CD4-positive, alpha-beta T cell (primary cell): ENCODE results near the gene LRRC37B. TPM values are rescaled to one million over a fixed set of nuclear protein-coding genes. Genes with fewer than 3 reads are reported as not detected.
"Not testable (repeated sequence)": the region's sequence is repeated elsewhere in the genome, so short reads cannot be mapped to it uniquely, and the experiment has no call there.

ENCODE experiments used
- ATAC-seq: fragments of 200-7000 bp; cut with Tn5 transposase; one replicate; pipeline ENCODE4 v1.10.0; 2022; ENCODE audit warnings: mild to moderate bottlenecking; ENCODE audit not compliant: poor library complexity
- CTCF ChIA-PET: fragments of 350-600 bp; sonication (Branson Sonifier 250); formaldehyde crosslinking; loops from one replicate; lab custom pipeline; 2021; ENCODE audit warnings: antibody characterized with exemption, inconsistent platforms; lab: Charles Lee
- POLR2A ChIA-PET: fragments of 350-600 bp; sonication (Branson Sonifier 250); formaldehyde crosslinking; loops from one replicate; lab custom pipeline; 2021; ENCODE audit warnings: antibody characterized with exemption, inconsistent platforms; lab: Charles Lee
- DNase-seq, 14 experiments: peaks; one replicate each; pipeline ENCODE4 v3.0.0-alpha.2; 2013 to 2020; ENCODE audit warnings: mixed read lengths in 2 of 14
- H3K27ac ChIP-seq, 2 donors: one replicate each; pipeline versions ENCODE4 v1.5.1 to v1.7.0; 2013; ENCODE audit warnings: low read length in 2 of 2, low read depth in 1 of 2, mild to moderate bottlenecking in 1 of 2
- H3K27me3 ChIP-seq, 2 experiments: 1 replicate in 1 of 2; 2 replicates in 1 of 2; pipeline versions ENCODE4 v1.6.1 to v1.7.0; 2013; ENCODE audit warnings: low read length in 2 of 2, control low read depth in 1 of 2, mild to moderate bottlenecking in 1 of 2, moderate library complexity in 1 of 2; ENCODE audit not compliant: insufficient read depth in 2 of 2, control insufficient read depth in 1 of 2
- H3K36me3 ChIP-seq: one replicate; pipeline ENCODE4 v1.6.1; 2013; ENCODE audit warnings: low read length, control low read depth; ENCODE audit not compliant: insufficient read depth
- H3K4me1 ChIP-seq: one replicate; pipeline ENCODE4 v1.6.1; 2013; ENCODE audit warnings: low read length, control low read depth; ENCODE audit not compliant: insufficient read depth
- H3K4me3 ChIP-seq: one replicate; pipeline ENCODE4 v1.5.1; 2013; ENCODE audit warnings: mild to moderate bottlenecking, low read length, moderate library complexity
- H3K9me3 ChIP-seq, 2 experiments: 1 replicate in 1 of 2; 2 replicates in 1 of 2; pipeline versions ENCODE4 v1.6.1 to v1.7.0; 2013; ENCODE audit warnings: low read length in 2 of 2, mild to moderate bottlenecking in 2 of 2, control low read depth in 1 of 2, moderate library complexity in 1 of 2; ENCODE audit not compliant: control insufficient read depth in 1 of 2, insufficient read depth in 1 of 2
- H3K27ac Mint-ChIP-seq: one replicate; pipeline ENCODE4 v1.8.0; 2020; ENCODE audit warnings: mixed read lengths
- H3K27me3 Mint-ChIP-seq: one replicate; pipeline ENCODE4 v1.8.0; 2021; ENCODE audit warnings: mixed read lengths
- H3K36me3 Mint-ChIP-seq: one replicate; pipeline ENCODE4 v1.8.0; 2021; ENCODE audit warnings: low read depth, mixed read lengths
- H3K4me1 Mint-ChIP-seq: one replicate; pipeline ENCODE4 v1.8.0; 2021; ENCODE audit warnings: low read depth, mixed read lengths
- H3K4me3 Mint-ChIP-seq: one replicate; pipeline ENCODE4 v1.8.0; 2020; ENCODE audit warnings: mild to moderate bottlenecking, mixed read lengths
- H3K9me3 Mint-ChIP-seq: one replicate; pipeline ENCODE4 v1.8.0; 2020; ENCODE audit warnings: mixed read lengths
- intact Hi-C, 2 experiments: fragments of 100-400 bp; cut with DNase I in 1 of 2; cut with micrococcal nuclease in 1 of 2; formaldehyde crosslinking; loops; one replicate each; pipeline versions ENCODE4 v1.15.1 to v1.9.0; 2023 to 2025; cut with DNase I, micrococcal nuclease
- total RNA-seq, 174 experiments: library from RNA in 2 of 174; stranded (reverse) in 2 of 174; gene quantifications; one replicate each; pipeline ENCODE4 v1.2.3 and lab custom pipeline; 2021 to 2026
- TF ChIP-seq, protein P1 (sequence below): fragments of 200-600 bp; IDR thresholded peaks from one replicate; pipeline ENCODE4 v1.8.0; 2022; ENCODE audit warnings: antibody characterized with exemption, mild to moderate bottlenecking

LRRC37B gene
- total RNA-seq, 2 experiments from 2014 or later = 68.8 to 75.2 TPM

DNA sequence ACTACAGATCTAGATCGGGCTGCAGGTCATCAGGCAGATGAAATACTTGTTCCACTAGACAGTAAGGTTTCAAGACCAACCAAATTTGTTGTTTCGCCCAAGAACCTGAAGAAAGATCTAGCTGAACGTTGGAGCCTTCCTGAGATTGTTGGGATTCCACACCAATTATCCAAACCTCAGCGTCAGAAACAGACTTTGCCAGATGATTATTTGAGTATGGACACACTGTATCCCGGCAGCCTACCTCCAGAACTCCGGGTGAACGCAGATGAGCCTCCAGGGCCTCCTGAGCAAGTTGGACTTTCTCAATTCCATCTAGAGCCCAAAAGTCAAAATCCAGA, 14.4 kb downstream of the LRRC37B start:
- H3K36me3 Mint-ChIP-seq = peaks cover 43% of the 10 kb centered on the region
- H3K4me3 ChIP-seq = no peak overlapping the region
- H3K27ac Mint-ChIP-seq = no peak overlapping the region
- H3K9me3 ChIP-seq = no peaks in the 10 kb centered on the region
- no peaks in the 10 kb centered on the region for H3K27me3 Mint-ChIP-seq
- ATAC-seq = no peak
- H3K27ac ChIP-seq = no peak overlapping the region
- ChIA-PET POLR2A (no interaction called here), CTCF (no interaction called here)
- TF ChIP-seq, protein P1, sequence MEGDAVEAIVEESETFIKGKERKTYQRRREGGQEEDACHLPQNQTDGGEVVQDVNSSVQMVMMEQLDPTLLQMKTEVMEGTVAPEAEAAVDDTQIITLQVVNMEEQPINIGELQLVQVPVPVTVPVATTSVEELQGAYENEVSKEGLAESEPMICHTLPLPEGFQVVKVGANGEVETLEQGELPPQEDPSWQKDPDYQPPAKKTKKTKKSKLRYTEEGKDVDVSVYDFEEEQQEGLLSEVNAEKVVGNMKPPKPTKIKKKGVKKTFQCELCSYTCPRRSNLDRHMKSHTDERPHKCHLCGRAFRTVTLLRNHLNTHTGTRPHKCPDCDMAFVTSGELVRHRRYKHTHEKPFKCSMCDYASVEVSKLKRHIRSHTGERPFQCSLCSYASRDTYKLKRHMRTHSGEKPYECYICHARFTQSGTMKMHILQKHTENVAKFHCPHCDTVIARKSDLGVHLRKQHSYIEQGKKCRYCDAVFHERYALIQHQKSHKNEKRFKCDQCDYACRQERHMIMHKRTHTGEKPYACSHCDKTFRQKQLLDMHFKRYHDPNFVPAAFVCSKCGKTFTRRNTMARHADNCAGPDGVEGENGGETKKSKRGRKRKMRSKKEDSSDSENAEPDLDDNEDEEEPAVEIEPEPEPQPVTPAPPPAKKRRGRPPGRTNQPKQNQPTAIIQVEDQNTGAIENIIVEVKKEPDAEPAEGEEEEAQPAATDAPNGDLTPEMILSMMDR = no peak
- peaks cover 13% of the 10 kb centered on the region for H3K4me1 Mint-ChIP-seq
- intact Hi-C loops = no loop called here
- H3K36me3 ChIP-seq = peaks cover 39% of the 10 kb centered on the region
- no peak overlapping the region for H3K4me3 Mint-ChIP-seq
- no peak for DNase-seq
- no peaks in the 10 kb centered on the region for H3K4me1 ChIP-seq
- no peaks in the 10 kb centered on the region for H3K9me3 Mint-ChIP-seq
- no peaks in the 10 kb centered on the region for H3K27me3 ChIP-seq

DNA sequence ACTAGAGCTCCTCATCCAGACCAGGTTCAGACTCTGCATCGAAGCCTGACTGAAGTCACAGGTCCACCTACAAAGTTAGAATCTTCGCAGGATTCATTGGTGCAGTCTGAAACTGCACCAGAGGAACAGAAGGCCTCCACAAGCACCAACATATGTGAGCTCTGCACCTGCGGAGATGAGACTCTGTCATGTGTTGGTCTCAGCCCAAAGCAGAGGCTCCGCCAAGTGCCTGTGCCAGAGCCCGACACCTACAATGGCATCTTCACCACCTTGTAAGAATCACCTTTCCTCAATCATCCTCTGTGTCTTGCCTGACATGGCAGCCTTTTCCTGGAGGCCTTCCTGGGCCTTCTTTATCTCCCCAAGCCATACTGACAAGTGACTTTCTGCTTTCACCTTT, 15.4 kb downstream of the LRRC37B start:
- H3K4me1 ChIP-seq, H3K4me3 ChIP-seq, H3K27me3 ChIP-seq, H3K27ac Mint-ChIP-seq, CTCF ChIA-PET, ATAC-seq, DNase-seq, H3K27me3 Mint-ChIP-seq, H3K9me3 ChIP-seq, H3K4me3 Mint-ChIP-seq, H3K27ac ChIP-seq, intact Hi-C loops, H3K4me1 Mint-ChIP-seq, H3K9me3 Mint-ChIP-seq, POLR2A ChIA-PET: not testable (repeated sequence)
- peaks cover 45% of the 10 kb centered on the region for H3K36me3 Mint-ChIP-seq
- H3K36me3 ChIP-seq = peaks cover 33% of the 10 kb centered on the region

DNA sequence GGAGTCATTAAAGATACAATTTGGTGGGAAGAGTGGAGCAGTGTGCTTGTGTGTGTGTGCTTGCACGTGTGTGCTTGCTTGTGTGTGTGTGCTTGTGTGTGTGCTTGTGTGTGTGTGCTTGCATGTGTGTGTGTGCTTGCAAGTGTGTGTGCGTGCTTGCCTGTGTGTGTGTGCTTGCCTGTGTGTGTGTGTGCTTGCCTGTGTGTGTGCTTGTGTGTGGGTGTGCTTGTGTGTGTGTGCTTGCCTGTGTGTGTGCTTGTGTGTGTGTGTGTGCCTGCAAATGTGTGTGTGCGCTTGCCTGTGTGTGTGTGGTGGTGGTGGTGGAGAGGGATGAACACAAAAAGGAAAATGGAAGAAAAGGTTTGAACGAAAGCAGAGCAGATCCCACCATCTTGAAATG, 20.1 kb downstream of the LRRC37B start:
- H3K36me3 ChIP-seq, ATAC-seq, H3K27me3 ChIP-seq, H3K4me3 Mint-ChIP-seq, H3K27me3 Mint-ChIP-seq, H3K27ac Mint-ChIP-seq, H3K9me3 Mint-ChIP-seq, H3K9me3 ChIP-seq, H3K4me1 Mint-ChIP-seq, DNase-seq, H3K27ac ChIP-seq, POLR2A ChIA-PET, CTCF ChIA-PET, intact Hi-C loops, H3K4me3 ChIP-seq, H3K4me1 ChIP-seq: not testable (repeated sequence)
- peaks cover 12% of the 10 kb centered on the region for H3K36me3 Mint-ChIP-seq

DNA sequence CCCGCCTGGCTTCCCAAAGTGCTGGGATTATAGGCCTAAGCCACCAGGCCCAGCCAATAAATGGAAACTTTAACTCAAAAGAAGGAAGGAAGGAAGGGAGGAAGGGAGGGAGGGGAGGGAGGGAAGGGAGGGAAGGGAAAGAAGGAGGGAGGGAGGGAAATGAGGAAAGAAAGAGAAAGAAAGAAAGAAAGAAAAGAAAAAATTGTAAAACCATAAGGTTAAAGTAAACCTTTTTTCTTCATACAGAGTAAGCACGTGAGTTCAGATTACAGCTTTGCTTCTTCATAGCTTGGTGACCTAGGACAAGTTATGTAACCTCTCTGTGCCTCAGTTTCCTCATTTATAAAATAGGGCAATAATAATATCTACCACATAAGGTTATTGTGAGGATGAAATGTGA, 26.0 kb downstream of the LRRC37B start:
- H3K9me3 Mint-ChIP-seq = no peaks in the 10 kb centered on the region
- no peaks in the 10 kb centered on the region for H3K4me1 ChIP-seq
- CTCF ChIA-PET = no interaction called here
- no peaks in the 10 kb centered on the region for H3K9me3 ChIP-seq
- no peak overlapping the region for H3K4me3 Mint-ChIP-seq
- ATAC-seq (no peak), DNase-seq (no peak)
- POLR2A ChIA-PET = no interaction called here
- no peak overlapping the region for H3K27ac Mint-ChIP-seq
- TF ChIP-seq, protein P1 = no peak
- no peak overlapping the region for H3K4me3 ChIP-seq
- H3K36me3 Mint-ChIP-seq = peaks cover 49% of the 10 kb centered on the region
- intact Hi-C loops = no loop called here
- H3K36me3 ChIP-seq = peaks cover 23% of the 10 kb centered on the region
- H3K27ac ChIP-seq = no peak overlapping the region
- no peaks in the 10 kb centered on the region for H3K4me1 Mint-ChIP-seq
- no peaks in the 10 kb centered on the region for H3K27me3 ChIP-seq
- no peaks in the 10 kb centered on the region for H3K27me3 Mint-ChIP-seq

DNA sequence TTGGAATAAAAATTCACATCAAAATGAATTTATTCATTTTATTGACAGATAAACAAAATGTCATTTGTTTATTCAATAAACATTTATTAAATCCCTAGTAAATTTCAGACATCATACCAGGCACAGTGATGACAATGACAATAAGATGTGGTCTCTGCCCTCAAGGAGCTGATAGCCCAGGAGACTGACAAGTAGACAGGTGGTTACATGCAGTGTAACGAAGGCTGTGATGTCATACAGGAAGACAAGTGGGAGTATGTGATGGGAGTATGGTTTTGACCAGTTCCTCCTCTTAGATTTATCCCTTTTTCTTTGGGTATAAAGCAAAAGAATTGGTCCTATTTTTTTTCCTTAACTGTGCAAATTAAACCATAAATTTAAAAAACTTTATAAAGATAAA, 26.6 kb downstream of the LRRC37B start:
- H3K4me1 Mint-ChIP-seq, H3K27me3 ChIP-seq, intact Hi-C loops, H3K4me3 Mint-ChIP-seq, POLR2A ChIA-PET, H3K4me3 ChIP-seq, H3K27ac ChIP-seq, H3K4me1 ChIP-seq, DNase-seq, CTCF ChIA-PET, H3K27me3 Mint-ChIP-seq, H3K9me3 Mint-ChIP-seq, H3K9me3 ChIP-seq, ATAC-seq, H3K27ac Mint-ChIP-seq: not testable (repeated sequence)
- peaks cover 23% of the 10 kb centered on the region for H3K36me3 ChIP-seq
- peaks cover 49% of the 10 kb centered on the region for H3K36me3 Mint-ChIP-seq

DNA sequence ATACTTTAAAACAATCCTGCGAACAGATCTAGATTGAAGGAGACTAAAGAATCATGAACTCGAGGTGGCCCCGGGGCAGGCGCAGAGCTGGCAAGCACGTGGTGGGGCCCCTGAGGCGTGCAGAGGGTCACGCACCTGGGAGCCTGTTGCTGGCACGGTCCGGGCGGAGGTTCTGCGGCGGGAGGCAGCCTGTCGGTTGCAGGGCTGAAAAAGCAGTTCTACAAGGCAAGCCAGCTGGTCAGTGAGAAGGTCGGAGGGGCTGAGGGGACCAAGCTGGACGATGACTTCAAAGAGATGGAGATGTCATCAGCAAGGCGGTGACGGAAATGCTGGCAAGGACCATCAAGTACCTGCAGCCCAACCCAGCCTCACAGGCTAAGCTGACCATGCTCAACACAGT, 33.1 kb downstream of the LRRC37B start:
- H3K9me3 Mint-ChIP-seq = not testable (repeated sequence)

More for the DNA sequence above, 33.1 kb downstream of the LRRC37B start:
- H3K27me3 ChIP-seq, H3K27me3 Mint-ChIP-seq, H3K4me1 Mint-ChIP-seq, POLR2A ChIA-PET, H3K4me3 Mint-ChIP-seq, CTCF ChIA-PET, H3K9me3 ChIP-seq, intact Hi-C loops, H3K4me1 ChIP-seq, H3K27ac ChIP-seq, ATAC-seq, DNase-seq, H3K27ac Mint-ChIP-seq, H3K4me3 ChIP-seq: not testable (repeated sequence)
- H3K36me3 ChIP-seq = peaks cover 36% of the 10 kb centered on the region
- H3K36me3 Mint-ChIP-seq = peaks cover 46% of the 10 kb centered on the region
